ENCODE results near the gene ADGRG3.
A peak's percentile ranks its signal among the peaks of the same experiment; 100 is the strongest.

The ADGRG3 gene

DNA sequence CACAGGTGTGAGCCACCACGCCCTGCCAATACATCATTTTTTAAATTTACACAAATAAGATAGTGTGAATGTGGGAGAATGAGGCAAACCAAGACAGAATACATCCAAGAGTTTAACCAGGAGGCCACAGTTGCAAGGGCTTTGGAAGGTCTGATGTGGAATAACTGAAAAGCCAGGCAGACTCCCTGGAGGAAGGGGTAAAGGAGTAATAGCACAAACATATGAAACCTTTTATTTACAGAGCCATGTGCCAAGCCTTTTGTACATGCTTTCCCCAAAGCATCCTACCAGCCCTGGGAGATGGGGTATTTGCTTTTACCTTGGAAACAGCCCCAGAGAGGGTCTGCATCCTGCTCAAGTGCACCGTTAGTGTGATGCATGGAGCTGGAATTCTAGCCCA is 4.7 kb downstream of the ADGRG3 start:
- H3K9me3 ChIP-seq (ENCODE audit: control insufficient read depth, low read length) = no peaks in the 10 kb centered on the region
- H3K36me3 ChIP-seq (ENCODE audit: control insufficient read depth, insufficient read depth, low read length) = no peaks in the 10 kb centered on the region
- peaks cover 20% of the 10 kb centered on the region for H3K4me1 ChIP-seq (ENCODE audit: control insufficient read depth, insufficient read depth, low read length)
- no peak overlapping the region for H3K27ac ChIP-seq (ENCODE audit: insufficient read depth, low read depth, low read length, poor library complexity, severe bottlenecking)
- H3K4me3 ChIP-seq (ENCODE audit: insufficient read depth, low read depth, low read length) = no peak overlapping the region
- H3K27me3 ChIP-seq (ENCODE audit: control insufficient read depth, insufficient read depth, low read length, poor library complexity, severe bottlenecking) = no peaks in the 10 kb centered on the region
- WGBS, 2 experiments = 64 to 96% methylated on average over 1 of the region's 2 CpGs

GRCh38 chr16:57675741-57676551 is 7.8 kb downstream of the ADGRG3 start:
- WGBS, 2 experiments = 49% methylated on average over 12 of the region's 12 CpGs
- no peaks in the 10 kb centered on the region for H3K36me3 ChIP-seq (ENCODE audit: control insufficient read depth, insufficient read depth, low read length)
- H3K27me3 ChIP-seq (ENCODE audit: control insufficient read depth, insufficient read depth, low read length, poor library complexity, severe bottlenecking) = no peaks in the 10 kb centered on the region
- H3K4me1 ChIP-seq (ENCODE audit: control insufficient read depth, insufficient read depth, low read length) = peaks cover 17% of the 10 kb centered on the region
- no peaks in the 10 kb centered on the region for H3K9me3 ChIP-seq (ENCODE audit: control insufficient read depth, low read length)
- no peak overlapping the region for H3K4me3 ChIP-seq (ENCODE audit: insufficient read depth, low read depth, low read length)
- H3K27ac ChIP-seq (ENCODE audit: insufficient read depth, low read depth, low read length, poor library complexity, severe bottlenecking) = peak overlapping the region; percentile 54

DNA sequence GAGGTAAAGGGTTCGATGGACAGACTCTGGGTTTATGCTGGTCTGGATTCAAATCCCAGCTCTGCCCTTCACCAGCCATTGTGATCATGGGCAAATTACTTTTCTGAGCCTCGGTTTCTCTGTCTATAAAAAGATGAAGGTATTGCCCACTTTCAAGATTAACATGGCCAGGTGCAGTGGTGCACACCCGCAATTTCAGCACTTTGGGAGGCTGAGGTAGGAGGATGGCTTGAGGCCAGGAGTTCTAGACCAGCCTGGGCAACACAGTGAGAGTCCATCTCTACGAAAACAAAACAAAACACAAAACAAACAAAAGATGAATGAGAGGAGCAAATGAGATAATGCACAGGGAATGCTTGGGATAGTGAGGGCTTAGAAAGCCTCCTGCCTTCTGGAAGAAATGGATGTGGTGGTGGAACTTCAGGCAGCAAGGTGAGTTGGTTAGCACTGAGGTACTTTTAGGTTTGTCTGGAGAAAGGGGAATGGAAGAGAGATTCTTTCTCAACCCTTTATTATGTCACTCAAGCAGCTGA is 8.5 kb downstream of the ADGRG3 start:
- Histone ChIP-seq H3K27me3 (ENCODE audit: control insufficient read depth, insufficient read depth, low read length, poor library complexity, severe bottlenecking) (no peaks in the 10 kb centered on the region), H3K4me1 (ENCODE audit: control insufficient read depth, insufficient read depth, low read length) (peaks cover 17% of the 10 kb centered on the region), H3K27ac (ENCODE audit: insufficient read depth, low read depth, low read length, poor library complexity, severe bottlenecking) (no peak overlapping the region), H3K4me3 (ENCODE audit: insufficient read depth, low read depth, low read length) (no peak overlapping the region), H3K9me3 (ENCODE audit: control insufficient read depth, low read length) (no peaks in the 10 kb centered on the region), H3K36me3 (ENCODE audit: control insufficient read depth, insufficient read depth, low read length) (no peaks in the 10 kb centered on the region)
- 93 to 95% methylated on average over 3 of the region's 4 CpGs for WGBS, 2 experiments

- no peak overlapping the region for H3K4me3 ChIP-seq (ENCODE audit: insufficient read depth, low read depth, low read length)
- H3K4me1 ChIP-seq (ENCODE audit: control insufficient read depth, insufficient read depth, low read length) = peaks cover 17% of the 10 kb centered on the region
- WGBS, 2 experiments = 80 to 84% methylated on average over 14 of the region's 14 CpGs
- no peaks in the 10 kb centered on the region for H3K27me3 ChIP-seq (ENCODE audit: control insufficient read depth, insufficient read depth, low read length, poor library complexity, severe bottlenecking)
- H3K27ac ChIP-seq (ENCODE audit: insufficient read depth, low read depth, low read length, poor library complexity, severe bottlenecking) = no peak overlapping the region
- no peaks in the 10 kb centered on the region for H3K9me3 ChIP-seq (ENCODE audit: control insufficient read depth, low read length)
- no peaks in the 10 kb centered on the region for H3K36me3 ChIP-seq (ENCODE audit: control insufficient read depth, insufficient read depth, low read length)
These were observed 9.7 kb downstream of the ADGRG3 start for GRCh38 chr16:57677622-57678369.

GRCh38 chr16:57679016-57679415 is 10.9 kb downstream of the ADGRG3 start:
- Histone ChIP-seq H3K4me1 (ENCODE audit: control insufficient read depth, insufficient read depth, low read length) (peaks cover 12% of the 10 kb centered on the region), H3K36me3 (ENCODE audit: control insufficient read depth, insufficient read depth, low read length) (no peaks in the 10 kb centered on the region), H3K27ac (ENCODE audit: insufficient read depth, low read depth, low read length, poor library complexity, severe bottlenecking) (no peak overlapping the region), H3K27me3 (ENCODE audit: control insufficient read depth, insufficient read depth, low read length, poor library complexity, severe bottlenecking) (no peaks in the 10 kb centered on the region), H3K9me3 (ENCODE audit: control insufficient read depth, low read length) (no peaks in the 10 kb centered on the region), H3K4me3 (ENCODE audit: insufficient read depth, low read depth, low read length) (no peak overlapping the region)
- WGBS, 2 experiments = 93 to 94% methylated on average over 12 of the region's 12 CpGs

GRCh38 chr16:57679767-57680482 is 11.8 kb downstream of the ADGRG3 start:
- no peak overlapping the region for H3K27ac ChIP-seq (ENCODE audit: insufficient read depth, low read depth, low read length, poor library complexity, severe bottlenecking)

GRCh38 chr16:57680842-57681375 is 12.8 kb downstream of the ADGRG3 start:
- no peaks in the 10 kb centered on the region for H3K27me3 ChIP-seq (ENCODE audit: control insufficient read depth, insufficient read depth, low read length, poor library complexity, severe bottlenecking)
- 89 to 90% methylated on average over 5 of the region's 5 CpGs for WGBS, 2 experiments

More at GRCh38 chr16:57679767-57680482, 11.8 kb downstream of the ADGRG3 start:
- WGBS, 2 experiments = 85 to 87% methylated on average over 6 to 7 of the region's 7 CpGs
- H3K27me3 ChIP-seq (ENCODE audit: control insufficient read depth, insufficient read depth, low read length, poor library complexity, severe bottlenecking) = no peaks in the 10 kb centered on the region
- H3K4me3 ChIP-seq (ENCODE audit: insufficient read depth, low read depth, low read length) = no peak overlapping the region
- H3K4me1 ChIP-seq (ENCODE audit: control insufficient read depth, insufficient read depth, low read length) = peaks cover 12% of the 10 kb centered on the region
- no peaks in the 10 kb centered on the region for H3K36me3 ChIP-seq (ENCODE audit: control insufficient read depth, insufficient read depth, low read length)
- H3K9me3 ChIP-seq (ENCODE audit: control insufficient read depth, low read length) = no peaks in the 10 kb centered on the region

GRCh38 chr16:57681950-57682728 is 14.0 kb downstream of the ADGRG3 start:
- no peaks in the 10 kb centered on the region for H3K4me1 ChIP-seq (ENCODE audit: control insufficient read depth, insufficient read depth, low read length)
- no peak overlapping the region for H3K27ac ChIP-seq (ENCODE audit: insufficient read depth, low read depth, low read length, poor library complexity, severe bottlenecking)
- H3K9me3 ChIP-seq (ENCODE audit: control insufficient read depth, low read length) = no peaks in the 10 kb centered on the region
- H3K27me3 ChIP-seq (ENCODE audit: control insufficient read depth, insufficient read depth, low read length, poor library complexity, severe bottlenecking) = no peaks in the 10 kb centered on the region
- no peak overlapping the region for H3K4me3 ChIP-seq (ENCODE audit: insufficient read depth, low read depth, low read length)
- H3K36me3 ChIP-seq (ENCODE audit: control insufficient read depth, insufficient read depth, low read length) = no peaks in the 10 kb centered on the region
- 93% methylated on average over 13 of the region's 13 CpGs for WGBS, 2 experiments

More at GRCh38 chr16:57680842-57681375, 12.8 kb downstream of the ADGRG3 start:
- Histone ChIP-seq H3K4me1 (ENCODE audit: control insufficient read depth, insufficient read depth, low read length) (peaks cover 4% of the 10 kb centered on the region), H3K9me3 (ENCODE audit: control insufficient read depth, low read length) (no peaks in the 10 kb centered on the region), H3K36me3 (ENCODE audit: control insufficient read depth, insufficient read depth, low read length) (no peaks in the 10 kb centered on the region), H3K4me3 (ENCODE audit: insufficient read depth, low read depth, low read length) (no peak overlapping the region), H3K27ac (ENCODE audit: insufficient read depth, low read depth, low read length, poor library complexity, severe bottlenecking) (no peak overlapping the region)

GRCh38 chr16:57682809-57683635 is 14.9 kb downstream of the ADGRG3 start:
- no peaks in the 10 kb centered on the region for H3K9me3 ChIP-seq (ENCODE audit: control insufficient read depth, low read length)
- no peaks in the 10 kb centered on the region for H3K4me1 ChIP-seq (ENCODE audit: control insufficient read depth, insufficient read depth, low read length)
- H3K36me3 ChIP-seq (ENCODE audit: control insufficient read depth, insufficient read depth, low read length) = no peaks in the 10 kb centered on the region
- H3K4me3 ChIP-seq (ENCODE audit: insufficient read depth, low read depth, low read length) = no peak overlapping the region
- no peaks in the 10 kb centered on the region for H3K27me3 ChIP-seq (ENCODE audit: control insufficient read depth, insufficient read depth, low read length, poor library complexity, severe bottlenecking)
- H3K27ac ChIP-seq (ENCODE audit: insufficient read depth, low read depth, low read length, poor library complexity, severe bottlenecking) = no peak overlapping the region
- WGBS, 2 experiments = 88 to 91% methylated on average over 11 of the region's 11 CpGs

Data from ectodermal cell (in vitro differentiated cells).